Measurements from ENCODE around the gene HDGFL1. TPM values are rescaled to one million over a fixed set of nuclear protein-coding genes. Genes with fewer than 3 reads are reported as not detected.

The HDGFL1 gene
- total and polyA plus RNA-seq, 2 donors (not counting 3 experiments of a cell fraction or from before 2014, with no cell fraction given): not detected

GRCh38 chr6:22544476-22544875, 24.9 kb upstream of the HDGFL1 start:
- TF ChIP-seq EZH2 (IDR thresholded peaks at IDR 0.05; ENCODE audit: borderline replicate concordance, low read depth, low read length, severe bottlenecking) (no peak), JUN (IDR thresholded peaks at IDR 0.05; ENCODE audit: borderline replicate concordance, insufficient read depth, insufficient read length, low read depth) (no peak), FOS (IDR thresholded peaks at IDR 0.05; ENCODE audit: borderline replicate concordance, insufficient read depth, low read length) (no peak), POLR2A (IDR thresholded peaks at IDR 0.05; ENCODE audit: low read depth, low read length) (no peak), POLR2AphosphoS5 (IDR thresholded peaks at IDR 0.05; ENCODE audit: insufficient read depth, low read depth, low read length) (no peak)
- TF ChIP-seq, protein P1, sequence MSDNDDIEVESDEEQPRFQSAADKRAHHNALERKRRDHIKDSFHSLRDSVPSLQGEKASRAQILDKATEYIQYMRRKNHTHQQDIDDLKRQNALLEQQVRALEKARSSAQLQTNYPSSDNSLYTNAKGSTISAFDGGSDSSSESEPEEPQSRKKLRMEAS (IDR thresholded peaks at IDR 0.05; ENCODE audit: insufficient read depth, insufficient read length): no peak
- TF ChIP-seq, protein P2, sequence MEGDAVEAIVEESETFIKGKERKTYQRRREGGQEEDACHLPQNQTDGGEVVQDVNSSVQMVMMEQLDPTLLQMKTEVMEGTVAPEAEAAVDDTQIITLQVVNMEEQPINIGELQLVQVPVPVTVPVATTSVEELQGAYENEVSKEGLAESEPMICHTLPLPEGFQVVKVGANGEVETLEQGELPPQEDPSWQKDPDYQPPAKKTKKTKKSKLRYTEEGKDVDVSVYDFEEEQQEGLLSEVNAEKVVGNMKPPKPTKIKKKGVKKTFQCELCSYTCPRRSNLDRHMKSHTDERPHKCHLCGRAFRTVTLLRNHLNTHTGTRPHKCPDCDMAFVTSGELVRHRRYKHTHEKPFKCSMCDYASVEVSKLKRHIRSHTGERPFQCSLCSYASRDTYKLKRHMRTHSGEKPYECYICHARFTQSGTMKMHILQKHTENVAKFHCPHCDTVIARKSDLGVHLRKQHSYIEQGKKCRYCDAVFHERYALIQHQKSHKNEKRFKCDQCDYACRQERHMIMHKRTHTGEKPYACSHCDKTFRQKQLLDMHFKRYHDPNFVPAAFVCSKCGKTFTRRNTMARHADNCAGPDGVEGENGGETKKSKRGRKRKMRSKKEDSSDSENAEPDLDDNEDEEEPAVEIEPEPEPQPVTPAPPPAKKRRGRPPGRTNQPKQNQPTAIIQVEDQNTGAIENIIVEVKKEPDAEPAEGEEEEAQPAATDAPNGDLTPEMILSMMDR (IDR thresholded peaks at IDR 0.05; ENCODE audit: extremely low read depth in 1 of 2, insufficient read depth in 1 of 2, low read depth in 1 of 2, low read length in 2 of 2): no peak
- Histone ChIP-seq H3K4me2 (ENCODE audit: insufficient read depth, low read length) (no peak overlapping the region), H2AFZ (ENCODE audit: low read depth, low read length) (no peak overlapping the region), H3K9ac (replicated peaks; ENCODE audit: extremely low read depth, insufficient read depth, low read length) (no peak overlapping the region), H4K20me1 (replicated peaks; ENCODE audit: control insufficient read depth, extremely low read depth, insufficient read depth, low read length) (no peaks in the 10 kb centered on the region), H3K4me3 (replicated peaks in 1 of 3; ENCODE audit: insufficient read depth in 1 of 3, low read depth in 1 of 3, low read length in 3 of 3) (no peak overlapping the region), H3K4me1 (ENCODE audit: control insufficient read depth, extremely low read depth, insufficient read depth, low read length) (no peaks in the 10 kb centered on the region), H3K79me2 (ENCODE audit: control insufficient read depth, insufficient read depth, low read length) (no peaks in the 10 kb centered on the region), H3K36me3 (ENCODE audit: control insufficient read depth in 2 of 2, extremely low read depth in 1 of 2, insufficient read depth in 2 of 2, low read length in 2 of 2) (no peaks in the 10 kb centered on the region), H3K27ac (ENCODE audit: insufficient read depth, low read depth, low read length) (no peak overlapping the region), H3K9me3 (replicated peaks; ENCODE audit: control insufficient read depth, insufficient read depth, low read length) (no peaks in the 10 kb centered on the region), H3K27me3 (ENCODE audit: control insufficient read depth in 2 of 2, insufficient read depth in 2 of 2, low read length in 2 of 2) (no peaks in the 10 kb centered on the region), H3K9me1 (replicated peaks; ENCODE audit: control insufficient read depth, extremely low read depth, insufficient read depth, low read length) (no peaks in the 10 kb centered on the region)
- dilution Hi-C loops (cut with MboI; ENCODE audit: extremely low pct_ligation_motif_present, low sequenced_read_pairs) (no loop called here), intact Hi-C loops (cut with micrococcal nuclease) (no loop called here)
- POLR2A ChIA-PET: no interaction called here
- no peak for DNase-seq (ENCODE audit: low read depth, low spot score)
- no peak for FAIRE-seq
- no TSS peak for BruUV-seq (replicated peaks)
- CTCF ChIA-PET: no interaction called here
